HG03571 (cell line): ENCODE results near the gene UST.
"Not testable (repeated sequence)": the region's sequence is repeated elsewhere in the genome, so short reads cannot be mapped to it uniquely, and the experiment has no call there.

Source experiments
- ATAC-seq: cut with Tn5 transposase; IDR thresholded peaks from one replicate; pipeline ENCODE4 v1.9.1; 2021; ENCODE audit not compliant: unreplicated experiment

Gene UST

GRCh38 chr6:148864132-148864531 is 117.3 kb downstream of the UST start:
- not testable (repeated sequence) for ATAC-seq

- ATAC-seq = no peak
These were observed 118.1 kb downstream of the UST start for GRCh38 chr6:148864941-148865340.

- peak; percentile 86 for ATAC-seq
These were observed 119.9 kb downstream of the UST start for GRCh38 chr6:148866657-148867268.

GRCh38 chr6:148867862-148868261 is 121.0 kb downstream of the UST start:
- ATAC-seq = no peak

- ATAC-seq = no peak
These were observed 121.5 kb downstream of the UST start for GRCh38 chr6:148868314-148868713.

- ATAC-seq = no peak
These were observed 122.1 kb downstream of the UST start for GRCh38 chr6:148868901-148869300.

- no peak for ATAC-seq
These were observed 122.8 kb downstream of the UST start for GRCh38 chr6:148869585-148869984.

GRCh38 chr6:148873154-148873553 is 126.3 kb downstream of the UST start:
- no peak for ATAC-seq

- ATAC-seq = no peak
These were observed 127.0 kb downstream of the UST start for GRCh38 chr6:148873868-148874267.

GRCh38 chr6:148874698-148875293 is 128.0 kb downstream of the UST start:
- no peak for ATAC-seq

- no peak for ATAC-seq
These were observed 131.9 kb downstream of the UST start for GRCh38 chr6:148878683-148879082.

GRCh38 chr6:148880742-148881141 is 133.9 kb downstream of the UST start:
- not testable (repeated sequence) for ATAC-seq

- ATAC-seq = no peak
These were observed 134.9 kb downstream of the UST start for GRCh38 chr6:148881593-148882311.

- no peak for ATAC-seq
These were observed 136.4 kb downstream of the UST start for GRCh38 chr6:148883270-148883669.

- no peak for ATAC-seq
These were observed 137.6 kb downstream of the UST start for GRCh38 chr6:148884461-148884860.

- ATAC-seq = no peak
These were observed 138.5 kb downstream of the UST start for GRCh38 chr6:148885136-148885865.

GRCh38 chr6:148885925-148886845 is 139.4 kb downstream of the UST start:
- ATAC-seq = no peak

- no peak for ATAC-seq
These were observed 140.4 kb downstream of the UST start for GRCh38 chr6:148887181-148887580.

GRCh38 chr6:148888856-148889255 is 142.0 kb downstream of the UST start:
- ATAC-seq = no peak

- ATAC-seq = no peak
These were observed 143.3 kb downstream of the UST start for GRCh38 chr6:148890096-148890495.
